Activated CD4-positive, alpha-beta T cell treated with anti-CD3 and anti-CD28 coated beads, Interleukin-2, amount 10 ng/mL, durations not matched to agents 24 days and 14 days (primary cell): ENCODE measurements around the gene CABLES2. TPM values are rescaled to one million over a fixed set of nuclear protein-coding genes. Genes with fewer than 3 reads are reported as not detected.

Experiments
- total RNA-seq: library from RNA; stranded (reverse); gene quantifications from 2 replicates; pipeline ENCODE4 v1.2.3, GENCODE V29; 2022

Gene CABLES2
- total RNA-seq, 1 donor from 2014 or later = 13.5 TPM

Other genes starting within 250 kb of the CABLES2 start
- 43.0 and 44.4 TPM in 2 replicates for gene MTG2, start 224.3 kb downstream of the CABLES2 start, total RNA-seq
- gene HRH3, start 187.0 kb downstream of the CABLES2 start, total RNA-seq = not detected in 2 replicates
- gene OSBPL2, start 168.8 kb downstream of the CABLES2 start, total RNA-seq = 29.0 and 29.2 TPM in 2 replicates
- gene ADRM1, start 104.3 kb downstream of the CABLES2 start, total RNA-seq = 179 and 183 TPM in 2 replicates
- 2.0 and 2.1 TPM in 2 replicates for gene LAMA5, start 40.0 kb downstream of the CABLES2 start, total RNA-seq
- 2,091 and 2,109 TPM in 2 replicates for gene RPS21, start 20.2 kb downstream of the CABLES2 start, total RNA-seq
- not detected in 2 replicates for gene RBBP8NL, start 20.3 kb upstream of the CABLES2 start, total RNA-seq
- gene GATA5, start 68.7 kb upstream of the CABLES2 start, total RNA-seq = not detected in 2 replicates
- gene SLCO4A1, start 235.2 kb upstream of the CABLES2 start, total RNA-seq = 57.8 and 67.3 TPM in 2 replicates